OCI-LY1 (cell line): ENCODE results near the gene RAI1.
"Not testable (repeated sequence)": the region's sequence is repeated elsewhere in the genome, so short reads cannot be mapped to it uniquely, and the experiment has no call there.

Experiments
- CTCF ChIP-seq: fragments of 200-600 bp; sonication (generic), shearing (Covaris generic); IDR thresholded peaks from 2 replicates; pipeline ENCODE4 v1.5.1; 2017; ENCODE audit warnings: mild to moderate bottlenecking, antibody characterized with exemption, low read length, moderate library complexity, mixed read lengths
- EZH2 ChIP-seq: fragments of 200-600 bp; sonication (generic), shearing (Covaris generic); IDR thresholded peaks from 2 replicates; pipeline ENCODE4 v1.8.0; 2017; ENCODE audit warnings: borderline replicate concordance, mixed run types, mild to moderate bottlenecking, antibody characterized with exemption, low read length, moderate library complexity, mixed read lengths

- TF ChIP-seq CTCF, EZH2: not testable (repeated sequence)
Observed at GRCh38 chr17:17808200-17808599, 126.9 kb downstream of the RAI1 start.
